HepG2 (cell line): ENCODE results near the gene ATRN. TPM values are rescaled to one million over a fixed set of nuclear protein-coding genes. Genes with fewer than 3 reads are reported as not detected.
A peak's percentile ranks its signal among the peaks of the same experiment; 100 is the strongest.

Experiments
- EED ChIP-seq: sonication (generic); formaldehyde crosslinking; IDR thresholded peaks from 2 replicates; pipeline ENCODE4 v1.5.0; 2020; ENCODE audit warnings: mild to moderate bottlenecking, missing genetic modification reagents
- ELF4 ChIP-seq: sonication (generic); formaldehyde crosslinking; IDR thresholded peaks from 2 replicates; pipeline ENCODE4 v1.5.0; 2020; ENCODE audit warnings: missing genetic modification reagents, mild to moderate bottlenecking, moderate library complexity, borderline replicate concordance
- GLI4 ChIP-seq: sonication (generic); formaldehyde crosslinking; IDR thresholded peaks from 2 replicates; pipeline ENCODE4 v1.5.1; 2020; ENCODE audit warnings: missing genetic modification reagents, mild to moderate bottlenecking, moderate library complexity, borderline replicate concordance
- MED8 ChIP-seq: sonication (generic); formaldehyde crosslinking; IDR thresholded peaks from 2 replicates; pipeline ENCODE4 v1.8.1; 2023; ENCODE audit warnings: mild to moderate bottlenecking, missing genetic modification reagents; ENCODE audit not compliant: insufficient replicate concordance
- NCOA5 ChIP-seq: sonication (generic); formaldehyde crosslinking; IDR thresholded peaks from 2 replicates; pipeline ENCODE4 v1.4.0; 2020; ENCODE audit warnings: missing genetic modification reagents
- NRL ChIP-seq: sonication (generic); formaldehyde crosslinking; IDR thresholded peaks from 2 replicates; pipeline ENCODE4 v1.5.0; 2020; ENCODE audit warnings: missing genetic modification reagents, mild to moderate bottlenecking, moderate library complexity, borderline replicate concordance
- ONECUT2 ChIP-seq: sonication (generic); formaldehyde crosslinking; IDR thresholded peaks from 2 replicates; pipeline ENCODE4 v1.4.0; 2020; ENCODE audit warnings: missing genetic modification reagents
- POGZ ChIP-seq: sonication (generic); formaldehyde crosslinking; IDR thresholded peaks from 2 replicates; pipeline ENCODE4 v1.4.0; 2020; ENCODE audit warnings: mild to moderate bottlenecking, missing genetic modification reagents
- SAFB2 ChIP-seq: sonication (generic); formaldehyde crosslinking; IDR thresholded peaks from 2 replicates; pipeline ENCODE4 v1.5.1; 2020; ENCODE audit warnings: missing genetic modification reagents, low read depth, mild to moderate bottlenecking, borderline replicate concordance
- SIX4 ChIP-seq: sonication (generic); formaldehyde crosslinking; IDR thresholded peaks from 2 replicates; pipeline ENCODE4 v1.4.0; 2020; ENCODE audit warnings: missing genetic modification reagents
- SOX13 ChIP-seq, 3 experiments: fragments of 450-650 bp in 1 of 3; sonication (generic) in 1 of 3; formaldehyde crosslinking in 1 of 3; IDR thresholded peaks in 2 of 3; conservative IDR thresholded peaks in 1 of 3; 2 replicates each; pipeline versions ENCODE4 v1.5.0 to v1.6.1; 2016 to 2020; ENCODE audit warnings: antibody characterized with exemption in 1 of 3, mild to moderate bottlenecking in 1 of 3, missing compliant biosample characterization in 1 of 3, missing genetic modification reagents in 1 of 3, moderate library complexity in 1 of 3
- ZFAT ChIP-seq: sonication (generic); formaldehyde crosslinking; conservative IDR thresholded peaks from 2 replicates; pipeline ENCODE4 v1.8.1; 2023; ENCODE audit warnings: missing genetic modification reagents, inconsistent platforms
- ZKSCAN8 ChIP-seq: IDR thresholded peaks from 2 replicates; pipeline ENCODE4 v1.6.1; 2016; ENCODE audit warnings: borderline replicate concordance, missing genetic modification reagents, missing compliant biosample characterization
- ZNF552 ChIP-seq: sonication (generic); formaldehyde crosslinking; IDR thresholded peaks from 2 replicates; pipeline ENCODE4 v1.9.0; 2022; ENCODE audit warnings: missing genetic modification reagents, mild to moderate bottlenecking, borderline replicate concordance
- ZNF660 ChIP-seq: sonication (generic); formaldehyde crosslinking; IDR thresholded peaks from 2 replicates; pipeline ENCODE4 v1.5.1; 2020; ENCODE audit warnings: mild to moderate bottlenecking, low read depth, missing genetic modification reagents, borderline replicate concordance
- ZNF773 ChIP-seq: sonication (generic); formaldehyde crosslinking; IDR thresholded peaks from 2 replicates; pipeline ENCODE4 v1.4.0; 2020; ENCODE audit warnings: missing genetic modification reagents, borderline replicate concordance
- polyA plus RNA-seq, 8 experiments: library from polyadenylated mRNA; depleted of rRNA in 3 of 8; stranded (reverse) in 7 of 8; unstranded in 1 of 8; fragments of >200 nt; fragmentation: Illumina TruSeq in 4 of 8; extraction: Trizol in 4 of 8; gene quantifications; 2 replicates each; pipeline versions ENCODE4 v1.2.1 to v1.2.3, GENCODE V29; 2011 to 2016; ENCODE audit warnings: low read depth in 4 of 8, missing spikeins in 1 of 8, mixed read lengths in 1 of 8; ENCODE audit not compliant: insufficient read depth in 1 of 8
- total RNA-seq, 5 experiments: library from RNA; depleted of rRNA; stranded (reverse); fragments of >200 nt; fragmentation: Illumina TruSeq; extraction: Trizol; gene quantifications; 2 replicates each; pipeline ENCODE4 v1.2.3, GENCODE V29; 2016; ENCODE audit warnings: low read depth in 1 of 5
- TF ChIP-seq, protein P1 (sequence below): IDR thresholded peaks from 2 replicates; pipeline ENCODE4 v1.6.1; 2018; ENCODE audit warnings: missing genetic modification reagents, mild to moderate bottlenecking, missing compliant biosample characterization
- TF ChIP-seq, protein P2 (sequence below): sonication (generic); formaldehyde crosslinking; IDR thresholded peaks from 2 replicates; pipeline ENCODE4 v1.5.0; 2020; ENCODE audit warnings: missing genetic modification reagents, mild to moderate bottlenecking, borderline replicate concordance
- TF ChIP-seq, protein P3 (sequence below): sonication (generic); formaldehyde crosslinking; IDR thresholded peaks from 2 replicates; pipeline ENCODE4 v1.4.0; 2020; ENCODE audit warnings: missing genetic modification reagents
- TF ChIP-seq, protein P4 (sequence below): sonication (generic); formaldehyde crosslinking; IDR thresholded peaks from 2 replicates; pipeline ENCODE4 v1.5.0; 2020; ENCODE audit warnings: mild to moderate bottlenecking, missing genetic modification reagents

ATRN gene
- total and polyA plus RNA-seq, 2 of the 13 experiments (the other 11 are each of a cell fraction or from before 2014, with no cell fraction given) = 44.2 to 81.1 TPM

DNA sequence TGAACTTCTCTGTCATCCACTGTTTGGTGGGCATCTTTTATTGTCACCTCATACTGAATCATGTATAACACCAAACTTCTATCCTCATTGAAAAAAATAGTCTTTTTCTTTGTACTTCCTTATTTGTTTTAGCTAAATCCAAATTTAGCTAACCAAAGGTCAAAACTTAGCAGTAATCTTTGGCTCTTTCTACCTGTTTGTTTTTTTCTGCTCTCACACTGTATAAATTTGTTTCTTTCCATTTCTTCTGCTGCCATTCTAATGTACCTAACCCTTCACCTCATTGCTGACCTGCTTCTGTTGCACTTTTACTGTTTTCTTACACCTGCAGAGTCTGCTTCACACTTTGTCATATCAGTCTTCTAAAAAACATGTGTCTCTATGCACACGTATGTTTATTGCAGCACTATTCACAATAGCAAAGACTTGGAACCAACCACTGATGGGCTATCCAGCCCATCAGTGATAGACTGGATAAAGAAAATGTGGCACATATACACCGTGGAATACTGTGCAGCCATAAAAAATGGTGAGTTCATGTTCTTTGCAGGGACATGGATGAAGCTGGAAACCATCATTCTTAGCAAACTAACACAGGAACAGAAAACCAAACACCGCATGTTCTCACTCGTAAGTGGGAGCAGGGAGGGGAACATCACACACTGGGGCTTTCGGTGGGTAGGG is 7.2 kb downstream of the ATRN start (continued):
- TF ChIP-seq SAFB2 (no peak), ONECUT2 (CRISPR knock-in tag) (no peak), EED (no peak), ZKSCAN8 (CRISPR knock-in tag) (0 out of 2 replicates have a peak, but pooled peaks have one; percentile 35), ZFAT (CRISPR knock-in tag) (no peak), SIX4 (CRISPR knock-in tag) (no peak), ZNF773 (CRISPR knock-in tag) (no peak), ZNF552 (CRISPR knock-in tag) (no peak), ELF4 (0 out of 2 replicates have a peak, but pooled peaks have one; percentile 44), ZNF660 (no peak), MED8 (CRISPR knock-in tag) (no peak), POGZ (CRISPR knock-in tag) (no peak), SOX13 (IDR thresholded peaks at IDR 0.05) (no peak), SOX13 (CRISPR knock-in tag; conservative IDR thresholded peaks at IDR 0.05 in 1 of 2, IDR thresholded peaks at IDR 0.05 in 1 of 2) (peak in 1 of 2 experiments; percentile 27; a peak in 1 of 4 replicates), NRL (CRISPR knock-in tag) (no peak), NCOA5 (CRISPR knock-in tag) (no peak), GLI4 (no peak)
- TF ChIP-seq, protein P1, sequence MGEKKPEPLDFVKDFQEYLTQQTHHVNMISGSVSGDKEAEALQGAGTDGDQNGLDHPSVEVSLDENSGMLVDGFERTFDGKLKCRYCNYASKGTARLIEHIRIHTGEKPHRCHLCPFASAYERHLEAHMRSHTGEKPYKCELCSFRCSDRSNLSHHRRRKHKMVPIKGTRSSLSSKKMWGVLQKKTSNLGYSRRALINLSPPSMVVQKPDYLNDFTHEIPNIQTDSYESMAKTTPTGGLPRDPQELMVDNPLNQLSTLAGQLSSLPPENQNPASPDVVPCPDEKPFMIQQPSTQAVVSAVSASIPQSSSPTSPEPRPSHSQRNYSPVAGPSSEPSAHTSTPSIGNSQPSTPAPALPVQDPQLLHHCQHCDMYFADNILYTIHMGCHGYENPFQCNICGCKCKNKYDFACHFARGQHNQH (CRISPR knock-in tag) = no peak
- TF ChIP-seq, protein P2, sequence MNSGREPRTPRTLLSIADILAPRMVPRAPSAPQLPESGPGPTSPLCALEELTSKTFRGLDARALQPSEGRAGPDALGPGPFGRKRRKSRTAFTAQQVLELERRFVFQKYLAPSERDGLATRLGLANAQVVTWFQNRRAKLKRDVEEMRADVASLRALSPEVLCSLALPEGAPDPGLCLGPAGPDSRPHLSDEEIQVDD = no peak
- TF ChIP-seq, protein P3, sequence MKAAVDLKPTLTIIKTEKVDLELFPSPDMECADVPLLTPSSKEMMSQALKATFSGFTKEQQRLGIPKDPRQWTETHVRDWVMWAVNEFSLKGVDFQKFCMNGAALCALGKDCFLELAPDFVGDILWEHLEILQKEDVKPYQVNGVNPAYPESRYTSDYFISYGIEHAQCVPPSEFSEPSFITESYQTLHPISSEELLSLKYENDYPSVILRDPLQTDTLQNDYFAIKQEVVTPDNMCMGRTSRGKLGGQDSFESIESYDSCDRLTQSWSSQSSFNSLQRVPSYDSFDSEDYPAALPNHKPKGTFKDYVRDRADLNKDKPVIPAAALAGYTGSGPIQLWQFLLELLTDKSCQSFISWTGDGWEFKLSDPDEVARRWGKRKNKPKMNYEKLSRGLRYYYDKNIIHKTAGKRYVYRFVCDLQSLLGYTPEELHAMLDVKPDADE = no peak
- TF ChIP-seq, protein P4, sequence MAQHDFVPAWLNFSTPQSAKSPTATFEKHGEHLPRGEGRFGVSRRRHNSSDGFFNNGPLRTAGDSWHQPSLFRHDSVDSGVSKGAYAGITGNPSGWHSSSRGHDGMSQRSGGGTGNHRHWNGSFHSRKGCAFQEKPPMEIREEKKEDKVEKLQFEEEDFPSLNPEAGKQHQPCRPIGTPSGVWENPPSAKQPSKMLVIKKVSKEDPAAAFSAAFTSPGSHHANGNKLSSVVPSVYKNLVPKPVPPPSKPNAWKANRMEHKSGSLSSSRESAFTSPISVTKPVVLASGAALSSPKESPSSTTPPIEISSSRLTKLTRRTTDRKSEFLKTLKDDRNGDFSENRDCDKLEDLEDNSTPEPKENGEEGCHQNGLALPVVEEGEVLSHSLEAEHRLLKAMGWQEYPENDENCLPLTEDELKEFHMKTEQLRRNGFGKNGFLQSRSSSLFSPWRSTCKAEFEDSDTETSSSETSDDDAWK (CRISPR knock-in tag) = no peak
